GM12878 (cell line): ENCODE results near the gene SNX11. TPM values are rescaled to one million over a fixed set of nuclear protein-coding genes. Genes with fewer than 3 reads are reported as not detected.

Experiments
- ATAC-seq: fragments of 200-7000 bp; cut with Tn5 transposase; 3 replicates; pipeline ENCODE4 v1.9.1; 2020; ENCODE audit warnings: mild to moderate bottlenecking, moderate library complexity
- BruUV-seq: library from RNA; stranded (reverse); fragments of 400-500 nt; replicated peaks from 2 replicates; lab custom pipeline; 2021; lab: Mats Ljungman, UMichigan
- CTCF ChIA-PET: fragments of 300-600 bp; sonication (Branson Sonifier 250); formaldehyde crosslinking; extraction: SDS; loops from one replicate; lab custom pipeline; 2021; ENCODE audit warnings: inconsistent platforms; lab: Yijun Ruan, JAX
- POLR2A ChIA-PET: fragments of 350-600 bp; formaldehyde crosslinking; extraction: SDS; loops from one replicate; lab custom pipeline; 2021; ENCODE audit warnings: inconsistent platforms; lab: Charles Lee
- RAD21 ChIA-PET: fragments of 300-600 bp; sonication (Branson Sonifier 250); formaldehyde crosslinking; loops from one replicate; lab custom pipeline; 2023; ENCODE audit warnings: antibody characterized with exemption; ENCODE audit not compliant: unreplicated experiment; lab: Charles Lee
- SMC1A ChIA-PET: fragments of 300-600 bp; sonication (Branson Sonifier 250); formaldehyde crosslinking; loops from one replicate; lab custom pipeline; 2023; ENCODE audit not compliant: unreplicated experiment, uncharacterized antibody; lab: Charles Lee
- DNase-seq: peaks from one replicate; pipeline ENCODE4 v3.0.0-alpha.2; 2011; ENCODE audit warnings: low read depth, low spot score
- FAIRE-seq: peaks from 3 replicates; lab custom pipeline; 2011; peaks lifted over from hg19 to GRCh38; lab: Jason Lieb, UNC
- H2AFZ ChIP-seq: 2 replicates; pipeline ENCODE4 v1.6.0; 2011; ENCODE audit warnings: low read depth, low read length, control low read depth; ENCODE audit not compliant: control insufficient read depth
- H3K27ac ChIP-seq: 2 replicates; pipeline ENCODE4 v1.5.1; 2011; ENCODE audit warnings: control low read depth; ENCODE audit not compliant: control insufficient read depth, insufficient read depth
- H3K27me3 ChIP-seq, 2 experiments: replicated peaks in 1 of 2; 2 replicates each; pipeline versions ENCODE4 v1.6.0 to v1.6.1; 2011; ENCODE audit warnings: low read length in 1 of 2; ENCODE audit not compliant: control insufficient read depth in 2 of 2, insufficient read depth in 2 of 2
- H3K36me3 ChIP-seq, 2 experiments: 2 replicates each; pipeline ENCODE4 v1.5.1; 2011; ENCODE audit warnings: low read length in 1 of 2; ENCODE audit not compliant: control insufficient read depth in 2 of 2, insufficient read depth in 2 of 2
- H3K4me1 ChIP-seq: 2 replicates; pipeline ENCODE4 v1.6.1; 2011; ENCODE audit warnings: mild to moderate bottlenecking, low read length, moderate library complexity, mixed read lengths; ENCODE audit not compliant: control insufficient read depth, insufficient read depth
- H3K4me2 ChIP-seq: 2 replicates; pipeline ENCODE4 v1.6.0; 2011; ENCODE audit warnings: control low read depth; ENCODE audit not compliant: control insufficient read depth, insufficient read depth
- H3K4me3 ChIP-seq: fragments of 200-600 bp; sonication (generic); 2 replicates; pipeline ENCODE4 v1.5.1; 2016
- H3K79me2 ChIP-seq: 2 replicates; pipeline ENCODE4 v1.6.0; 2011; ENCODE audit warnings: low read length; ENCODE audit not compliant: control insufficient read depth, insufficient read depth
- H3K9ac ChIP-seq: 2 replicates; pipeline ENCODE4 v1.8.0; 2011; ENCODE audit warnings: low read length, control low read depth, mixed read lengths; ENCODE audit not compliant: control insufficient read depth, insufficient read depth
- H3K9me3 ChIP-seq: replicated peaks from 3 replicates; pipeline ENCODE4 v1.5.1; 2011; ENCODE audit warnings: mild to moderate bottlenecking, low read length; ENCODE audit not compliant: control insufficient read depth, insufficient read depth
- H4K20me1 ChIP-seq: 2 replicates; pipeline ENCODE4 v1.6.0; 2011; ENCODE audit not compliant: control insufficient read depth, insufficient read depth
- ATF2 ChIP-seq: IDR thresholded peaks from 2 replicates; pipeline ENCODE4 v1.6.1; 2012; ENCODE audit warnings: low read length, inconsistent platforms
- BACH1 ChIP-seq: fragments of 450-650 bp; IDR thresholded peaks from 2 replicates; pipeline ENCODE4 v1.6.1; 2017; ENCODE audit warnings: mild to moderate bottlenecking, borderline replicate concordance
- BCL11A ChIP-seq: IDR thresholded peaks from 2 replicates; pipeline ENCODE4 v1.6.1; 2011; ENCODE audit warnings: low read depth, low read length
- DPF2 ChIP-seq: fragments of 450-650 bp; IDR thresholded peaks from 2 replicates; pipeline ENCODE4 v1.6.1; 2017; ENCODE audit warnings: mild to moderate bottlenecking
- HCFC1 ChIP-seq: fragments of 150-350 bp; IDR thresholded peaks from 2 replicates; pipeline ENCODE4 v1.6.1; 2014; ENCODE audit warnings: low read length
- HDAC6 ChIP-seq: fragments of 200-600 bp; sonication (generic); IDR thresholded peaks from one replicate; pipeline ENCODE4 v1.8.0; 2017; ENCODE audit warnings: antibody characterized with exemption; ENCODE audit not compliant: unreplicated experiment
- JUNB ChIP-seq: IDR thresholded peaks from 2 replicates; pipeline ENCODE4 v1.6.1; 2016; ENCODE audit warnings: antibody characterized with exemption, mild to moderate bottlenecking
- KDM1A ChIP-seq: fragments of 200-600 bp; sonication (generic); IDR thresholded peaks from 2 replicates; pipeline ENCODE4 v1.6.1; 2016; ENCODE audit warnings: borderline replicate concordance
- KLF5 ChIP-seq: fragments of 450-650 bp; IDR thresholded peaks from 2 replicates; pipeline ENCODE4 v1.6.1; 2014; ENCODE audit warnings: mild to moderate bottlenecking; ENCODE audit not compliant: partially characterized antibody
- POLR2AphosphoS5 ChIP-seq: IDR thresholded peaks from 2 replicates; pipeline ENCODE4 v1.6.1; 2011; ENCODE audit warnings: mild to moderate bottlenecking, low read length, inconsistent platforms
- SMARCA5 ChIP-seq: fragments of 450-650 bp; IDR thresholded peaks from 2 replicates; pipeline ENCODE4 v1.6.1; 2017; ENCODE audit warnings: mild to moderate bottlenecking
- WGBS: methylation state at CpG from one replicate; pipeline ENCODE4 v1.1.6; 2016; ENCODE audit warnings: low lambda C conversion rate; ENCODE audit not compliant: insufficient replicate concordance, insufficient coverage; ENCODE audit errors: missing lambda C conversion rate; 5-methylcytosine and 5-hydroxymethylcytosine counted together
- in situ Hi-C: fragments of 300-500 bp; cut with MboI; formaldehyde crosslinking; loops from 9 replicates; pipeline ENCODE4 v1.14.3; 2018; ENCODE audit warnings: mixed read lengths
- intact Hi-C: fragments of 100-400 bp; cut with micrococcal nuclease; formaldehyde crosslinking; loops from one replicate; pipeline ENCODE4 v1.14.2; 2022; ENCODE audit not compliant: unreplicated experiment
- polyA plus RNA-seq, 11 experiments: library from polyadenylated mRNA; depleted of rRNA in 4 of 11; unstranded in 6 of 11; stranded (reverse) in 5 of 11; fragments of >200 nt; fragmentation: Nextera tagmentation in 4 of 11; fragmentation: Illumina TruSeq in 1 of 11; extraction: Ambion mirVana in 4 of 11; extraction: Trizol in 1 of 11; gene quantifications; 1 replicate in 1 of 11; 2 replicates in 10 of 11; pipeline versions ENCODE4 v1.2.1 to v1.2.3, GENCODE V29; 2011 to 2016; ENCODE audit warnings: inconsistent platforms in 2 of 11, missing spikeins in 2 of 11, low read depth in 1 of 11
- total RNA-seq, 4 experiments: library from RNA; depleted of rRNA in 3 of 4; stranded (reverse); fragments of >200 nt in 3 of 4; fragmentation: Illumina TruSeq in 1 of 4; extraction: Trizol in 1 of 4; gene quantifications; 2 replicates each; pipeline versions ENCODE4 v1.2.1 to v1.2.3, GENCODE V29; 2013 to 2021
- TF ChIP-seq, protein P1 (sequence below): IDR thresholded peaks from 2 replicates; pipeline ENCODE4 v1.6.1; 2011; ENCODE audit warnings: low read depth, low read length, improper control_type of control experiment, borderline replicate concordance
- TF ChIP-seq, protein P2 (sequence below): IDR thresholded peaks from 2 replicates; pipeline ENCODE4 v1.6.1; 2011; ENCODE audit warnings: borderline replicate concordance, low read depth, mild to moderate bottlenecking, moderate library complexity, low read length; ENCODE audit not compliant: insufficient read depth, poor library complexity, severe bottlenecking

Gene SNX11
- total and polyA plus RNA-seq, 10 of the 15 experiments (the other 5 are each of a cell fraction or from before 2014, with no cell fraction given) = 34.2 to 127 (median 61.8) TPM

DNA sequence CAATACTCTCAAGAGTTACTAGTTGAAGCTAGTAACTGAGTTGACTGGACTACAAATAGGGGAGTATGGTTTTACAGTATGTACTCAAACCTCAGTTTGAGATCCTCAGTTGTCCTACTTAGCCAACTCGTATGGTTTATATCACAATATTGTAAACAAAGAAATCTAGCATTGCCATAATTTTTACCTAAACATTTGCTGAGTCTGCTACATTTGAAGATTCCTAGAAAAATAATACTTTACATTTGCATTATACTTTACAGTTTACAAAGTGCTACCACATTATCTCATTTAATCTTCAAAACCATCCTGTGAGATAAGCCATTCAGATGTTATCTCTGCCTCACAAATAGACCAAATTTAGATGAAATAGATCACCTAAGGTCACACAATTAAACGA, 22.6 kb upstream of the SNX11 start:
- no peaks in the 10 kb centered on the region for H3K9me3 ChIP-seq
- ChIA-PET CTCF (interaction anchor here (1.1 to 17.1 kb wide), 4 partner anchors 26 to 57 kb away, joined by 3 to 525 read pairs (median 68); partner anchors contain the start of genes CBX1 and SNX11), POLR2A (no interaction called here), SMC1A (interaction anchor here (0.6 to 3.0 kb wide), 6 partner anchors 10 to 1027 kb away, joined by 3 to 17 read pairs (median 4); no protein-coding TSS in a partner anchor), RAD21 (no interaction called here)
- BruUV-seq = no TSS peak
- no peaks in the 10 kb centered on the region for H3K4me1 ChIP-seq
- TF ChIP-seq BACH1 = no peak
- TF ChIP-seq, protein P1, sequence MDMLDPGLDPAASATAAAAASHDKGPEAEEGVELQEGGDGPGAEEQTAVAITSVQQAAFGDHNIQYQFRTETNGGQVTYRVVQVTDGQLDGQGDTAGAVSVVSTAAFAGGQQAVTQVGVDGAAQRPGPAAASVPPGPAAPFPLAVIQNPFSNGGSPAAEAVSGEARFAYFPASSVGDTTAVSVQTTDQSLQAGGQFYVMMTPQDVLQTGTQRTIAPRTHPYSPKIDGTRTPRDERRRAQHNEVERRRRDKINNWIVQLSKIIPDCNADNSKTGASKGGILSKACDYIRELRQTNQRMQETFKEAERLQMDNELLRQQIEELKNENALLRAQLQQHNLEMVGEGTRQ = no peak
- no peak for TF ChIP-seq HCFC1
- no peak for TF ChIP-seq SMARCA5
- no peak for TF ChIP-seq JUNB
- TF ChIP-seq DPF2 = no peak
- TF ChIP-seq KLF5 = no peak
- TF ChIP-seq BCL11A = no peak
- no peak for TF ChIP-seq POLR2AphosphoS5
- no peak for TF ChIP-seq KDM1A
- no peak for TF ChIP-seq ATF2
- TF ChIP-seq, protein P2, sequence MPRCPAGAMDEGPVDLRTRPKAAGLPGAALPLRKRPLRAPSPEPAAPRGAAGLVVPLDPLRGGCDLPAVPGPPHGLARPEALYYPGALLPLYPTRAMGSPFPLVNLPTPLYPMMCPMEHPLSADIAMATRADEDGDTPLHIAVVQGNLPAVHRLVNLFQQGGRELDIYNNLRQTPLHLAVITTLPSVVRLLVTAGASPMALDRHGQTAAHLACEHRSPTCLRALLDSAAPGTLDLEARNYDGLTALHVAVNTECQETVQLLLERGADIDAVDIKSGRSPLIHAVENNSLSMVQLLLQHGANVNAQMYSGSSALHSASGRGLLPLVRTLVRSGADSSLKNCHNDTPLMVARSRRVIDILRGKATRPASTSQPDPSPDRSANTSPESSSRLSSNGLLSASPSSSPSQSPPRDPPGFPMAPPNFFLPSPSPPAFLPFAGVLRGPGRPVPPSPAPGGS = no peak
- TF ChIP-seq HDAC6 = no peak
- peaks cover 21% of the 10 kb centered on the region for H3K79me2 ChIP-seq
- no peak overlapping the region for H3K4me2 ChIP-seq
- in situ Hi-C loops = no loop called here
- no peak for FAIRE-seq
- DNase-seq = no peak
- H3K27ac ChIP-seq = no peak overlapping the region
- no peak for ATAC-seq
- H3K36me3 ChIP-seq = no peaks in the 10 kb centered on the region; a peak in 1 of 4 replicates
- intact Hi-C loops = no loop called here
- H3K9ac ChIP-seq = no peak overlapping the region
- H2AFZ ChIP-seq = no peak overlapping the region
- WGBS = 85% methylated on average over 2 of the region's 2 CpGs
- H3K27me3 ChIP-seq = no peaks in the 10 kb centered on the region
- H3K4me3 ChIP-seq = no peak overlapping the region
- H4K20me1 ChIP-seq = no peaks in the 10 kb centered on the region
